Mucosa of gallbladder (tissue), 1 donor: ENCODE results near the gene MAT2B. TPM values are rescaled to one million over a fixed set of nuclear protein-coding genes. Genes with fewer than 3 reads are reported as not detected.

ENCODE experiments used
- DNase-seq: peaks from one replicate; pipeline ENCODE4 v3.0.0-alpha.2; 2020; ENCODE audit warnings: low spot score
- total RNA-seq: library from RNA; stranded (reverse); gene quantifications from one replicate; pipeline ENCODE4 v1.2.1, GENCODE V29; 2021
- donor health status: DM: no; HTN: no; CAD: no.

MAT2B gene
- total RNA-seq, 1 donor from 2014 or later: 65.3 TPM

DNA sequence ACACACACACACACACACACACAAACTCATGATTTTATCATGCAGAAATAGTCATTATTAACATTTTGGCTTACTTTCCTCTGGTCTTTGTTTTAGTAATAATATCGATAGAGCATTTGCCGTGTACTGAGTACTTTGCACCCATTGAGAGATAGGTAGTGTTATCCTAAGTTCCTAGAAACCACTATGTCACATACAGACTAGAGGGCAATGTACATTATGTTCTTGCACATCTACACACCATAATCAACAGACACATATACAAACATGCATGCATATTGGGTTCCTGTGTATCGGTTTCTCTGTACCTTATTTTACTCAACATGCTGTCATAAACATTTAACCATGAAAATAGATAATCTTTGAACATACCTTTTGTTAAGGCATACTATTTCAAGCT lies 45.7 kb downstream of the MAT2B start:
- no peak for DNase-seq

DNA sequence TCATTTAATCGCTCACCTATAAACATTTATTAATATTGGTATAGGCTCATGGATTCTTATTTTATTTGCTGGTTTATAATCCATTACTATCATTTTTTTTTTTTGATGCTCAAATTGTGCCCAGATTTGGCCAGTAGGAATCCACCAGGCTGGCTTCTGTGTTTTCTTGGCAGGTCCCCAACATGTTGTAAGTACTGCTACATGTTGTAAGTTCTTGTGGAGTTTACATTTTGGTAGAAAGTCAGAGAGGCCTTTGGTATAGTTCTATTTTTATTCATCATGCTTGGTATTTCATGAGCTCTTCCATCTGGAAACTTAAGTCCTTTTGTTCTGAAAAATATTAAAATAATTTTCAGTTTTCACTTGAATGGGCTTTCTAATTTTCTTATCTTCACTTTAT lies 47.1 kb downstream of the MAT2B start:
- no peak for DNase-seq

DNA sequence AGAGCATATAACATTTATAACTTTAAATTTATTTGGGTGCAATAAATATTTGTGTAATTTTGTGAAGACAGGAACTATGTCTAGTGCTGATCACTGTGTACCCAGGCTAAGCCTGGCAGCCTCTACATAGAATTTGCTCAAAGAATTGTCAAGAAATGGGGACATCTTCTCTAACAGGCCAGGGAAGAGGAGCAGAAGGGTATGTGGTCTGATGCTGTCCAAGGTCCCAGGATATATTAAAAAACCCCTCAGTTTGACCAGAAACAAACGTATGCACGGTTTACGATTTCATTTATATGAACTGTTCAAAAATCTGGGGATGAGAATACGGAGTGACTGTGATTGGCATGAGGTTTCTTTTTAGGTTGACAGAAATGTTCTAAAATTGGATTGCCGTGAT lies 55.9 kb downstream of the MAT2B start:
- no peak for DNase-seq

DNA sequence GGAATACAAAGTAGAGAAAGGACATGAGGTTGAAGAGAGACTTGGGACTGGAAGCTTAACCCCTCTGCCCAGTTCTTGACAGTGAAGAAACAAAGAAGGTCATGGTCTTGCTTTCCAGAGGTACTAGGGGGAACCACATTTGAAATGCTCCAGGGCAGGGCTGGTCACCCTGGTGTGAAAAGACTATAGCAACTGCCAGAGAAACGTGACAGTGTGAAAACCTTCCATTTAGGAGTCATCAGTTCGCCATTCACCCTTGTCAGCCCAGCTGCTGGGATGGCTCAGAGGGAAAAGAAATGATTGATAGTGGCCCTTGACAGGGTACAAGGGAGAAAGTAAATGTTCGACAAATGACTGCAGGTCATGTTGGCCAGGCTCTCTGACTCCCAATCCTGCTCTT lies 56.7 kb downstream of the MAT2B start:
- no peak for DNase-seq

DNA sequence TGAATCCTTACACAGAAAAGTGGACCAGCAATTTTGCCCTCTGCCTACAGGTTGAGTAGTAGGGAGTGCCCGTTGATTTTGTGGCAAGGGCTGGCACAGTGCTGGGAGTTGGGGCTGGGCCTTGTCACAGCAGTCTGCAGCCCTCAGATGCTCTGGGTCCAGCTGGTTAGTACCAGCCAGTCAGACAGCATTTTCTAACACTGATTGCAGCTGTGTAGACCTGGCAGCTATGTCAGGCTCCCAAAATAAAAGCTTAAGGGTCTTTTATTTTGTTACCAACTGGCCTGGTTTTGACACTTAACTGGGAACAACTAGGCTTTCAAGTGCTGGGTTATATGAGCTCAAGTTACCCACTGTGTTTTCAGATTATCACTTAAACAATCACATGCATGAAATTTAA lies 57.7 kb downstream of the MAT2B start:
- no peak for DNase-seq

DNA sequence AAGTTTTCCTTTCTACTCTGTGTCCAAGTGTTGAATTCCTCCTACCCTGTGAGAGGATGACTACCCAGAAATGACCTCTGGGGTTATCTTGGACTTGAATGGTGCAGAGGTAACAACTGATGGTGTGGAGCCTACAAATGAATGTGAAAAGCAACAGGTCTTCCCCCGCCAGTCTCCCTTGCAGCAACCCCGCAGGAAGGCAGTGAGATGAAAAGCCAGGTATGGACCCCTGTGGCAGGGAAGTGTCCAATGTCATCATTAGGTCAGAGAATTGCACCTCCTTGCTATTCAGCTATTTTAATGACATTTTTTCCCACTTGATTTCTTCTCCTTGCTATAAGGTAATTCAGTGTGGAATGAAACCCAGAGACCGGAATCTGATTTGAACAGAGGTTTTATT lies 58.5 kb downstream of the MAT2B start:
- DNase-seq: no peak

DNA sequence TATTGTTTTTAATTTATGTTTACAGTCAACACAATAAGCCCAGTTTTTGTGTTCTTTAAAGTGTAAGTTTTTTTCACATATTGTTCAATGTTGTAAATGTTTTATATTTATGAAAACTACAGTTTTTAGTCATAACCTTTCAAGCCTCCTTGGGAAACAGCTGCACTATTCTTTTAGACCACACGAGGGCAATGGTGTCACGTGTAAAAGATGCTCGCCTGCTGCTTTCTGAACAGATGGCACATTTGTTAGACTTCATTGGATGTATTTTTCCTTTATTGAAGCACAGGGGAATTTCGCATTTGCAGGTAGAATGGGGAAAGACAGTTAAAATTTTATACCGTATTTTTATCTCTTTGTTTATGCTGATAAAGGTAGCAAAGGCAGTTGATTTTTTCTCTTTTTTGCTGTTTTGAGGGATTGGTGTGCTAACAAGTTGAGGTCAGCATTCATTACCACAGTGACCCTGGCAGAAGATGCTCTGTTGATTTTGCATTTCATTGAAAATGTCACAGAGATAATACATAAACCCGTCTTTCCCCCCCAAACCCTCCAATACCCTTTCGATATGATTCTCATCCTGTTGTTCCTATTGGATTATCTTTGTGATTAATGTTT lies 59.0 kb downstream of the MAT2B start:
- peak; percentile 65 for DNase-seq

GRCh38 chr5:163565492-163565891 lies 60.1 kb downstream of the MAT2B start:
- DNase-seq: no peak

DNA sequence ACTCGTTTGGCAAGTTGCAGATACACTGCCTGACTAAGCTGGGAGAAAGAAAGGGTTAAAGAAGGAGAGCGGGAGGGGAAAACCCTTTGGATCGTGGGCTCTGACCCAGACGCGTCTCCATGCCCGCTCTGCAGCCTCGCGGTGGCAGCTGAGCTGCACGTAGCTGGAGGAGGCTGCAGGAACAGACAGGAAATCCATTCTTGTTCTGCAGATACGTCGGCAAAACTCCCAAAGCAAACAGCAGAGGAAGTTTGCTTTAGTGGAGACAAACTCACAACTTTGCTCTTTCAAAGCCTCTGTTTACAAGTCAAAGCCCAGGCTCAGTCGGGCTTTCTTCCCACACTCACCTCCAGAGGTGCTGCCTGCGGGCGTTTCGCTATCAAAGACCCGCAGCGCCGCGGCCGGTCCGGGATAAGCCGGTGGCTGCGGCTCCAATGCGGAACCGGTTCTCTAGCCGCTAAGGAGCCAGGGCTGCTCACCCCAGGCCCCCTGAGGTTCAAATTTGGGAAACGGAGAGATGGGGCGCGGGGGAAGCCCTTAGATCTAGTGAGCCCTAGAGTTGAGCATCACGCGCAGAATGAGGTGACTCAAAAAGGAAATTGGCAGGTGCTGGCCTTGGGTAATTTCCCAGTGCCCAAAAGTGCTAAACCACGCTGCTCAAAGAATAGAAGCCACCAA lies 60.7 kb downstream of the MAT2B start:
- DNase-seq: peak; percentile 10

- DNase-seq: no peak
Measured at GRCh38 chr5:163566678-163567077, 61.3 kb downstream of the MAT2B start.

GRCh38 chr5:163567811-163568210 lies 62.4 kb downstream of the MAT2B start:
- no peak for DNase-seq

Other genes starting within 250 kb of the MAT2B start
- 173 TPM for gene CCNG1, start 68.0 kb upstream of the MAT2B start, total RNA-seq
- 34.5 TPM for gene NUDCD2, start 45.5 kb upstream of the MAT2B start, total RNA-seq
- gene HMMR, start 45.0 kb upstream of the MAT2B start, total RNA-seq: 1.8 TPM